Upper lobe of left lung (tissue), 4 donors: Measurements from ENCODE around the gene NUPR1.

Experiments used
- CTCF ChIP-seq, 6 experiments: fragments of 450-650 bp in 4 of 6; fragments of 200-600 bp in 2 of 6; sonication (generic) in 2 of 6; IDR thresholded peaks; one replicate each; pipeline ENCODE4 v1.5.1; 2016 to 2019; ENCODE audit warnings: antibody characterized with exemption in 6 of 6
- EP300 ChIP-seq, 4 donors: sonication (generic); formaldehyde crosslinking; IDR thresholded peaks; one replicate each; pipeline ENCODE4 v1.5.1; 2017; ENCODE audit warnings: antibody characterized with exemption in 4 of 4, control low read depth in 2 of 4
- POLR2A ChIP-seq, 4 donors: fragments of 450-650 bp; IDR thresholded peaks; one replicate each; pipeline ENCODE4 v1.5.1; 2016 to 2017; ENCODE audit warnings: antibody characterized with exemption in 4 of 4, mild to moderate bottlenecking in 2 of 4
- POLR2AphosphoS5 ChIP-seq, 2 donors: sonication (generic); formaldehyde crosslinking; IDR thresholded peaks; one replicate each; pipeline ENCODE4 v1.5.1; 2017; ENCODE audit warnings: antibody characterized with exemption in 2 of 2

GRCh38 chr16:28495098-28495793, 43.5 kb downstream of the NUPR1 start:
- TF ChIP-seq POLR2A (IDR thresholded peaks at IDR 0.05) (no peak), POLR2AphosphoS5 (IDR thresholded peaks at IDR 0.05) (no peak), CTCF (IDR thresholded peaks at IDR 0.05) (no peak), EP300 (IDR thresholded peaks at IDR 0.05) (no peak)
